ENCODE data around the gene SEMA3B.

The SEMA3B gene

DNA sequence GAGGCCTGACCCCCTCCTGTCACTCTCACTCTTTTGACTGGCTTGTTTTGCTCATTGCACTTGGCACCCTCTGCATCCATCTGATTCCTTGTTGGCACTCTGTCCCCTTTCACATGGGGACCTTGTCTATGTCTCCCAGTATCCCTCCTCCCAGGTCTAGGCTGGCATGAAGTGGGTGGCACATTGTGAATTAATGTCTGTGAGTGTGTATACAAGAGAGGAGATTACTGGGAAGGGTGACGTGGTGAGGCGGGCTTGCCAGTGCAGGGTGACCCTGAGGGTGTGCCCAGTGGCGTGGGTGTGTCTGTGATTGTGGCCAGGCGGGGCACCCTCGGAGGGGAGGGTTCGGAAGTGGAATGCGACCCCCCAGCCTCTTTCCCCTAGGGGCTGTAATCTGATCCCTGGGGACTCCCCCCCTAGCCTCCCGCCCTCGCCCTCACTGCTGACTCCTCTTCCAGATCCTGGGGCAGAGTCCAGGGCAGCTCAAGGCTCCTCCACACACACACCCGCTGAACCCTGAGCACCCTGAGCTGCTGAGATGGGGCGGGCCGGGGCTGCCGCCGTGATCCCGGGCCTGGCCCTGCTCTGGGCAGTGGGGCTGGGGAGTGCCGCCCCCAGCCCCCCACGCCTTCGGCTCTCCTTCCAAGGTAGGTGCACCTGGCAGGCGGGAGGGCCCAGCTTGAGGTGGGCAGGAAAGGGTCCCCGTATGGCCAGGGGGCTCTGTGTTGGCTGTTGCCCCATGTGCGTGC, at the start of gene SEMA3B:
Gene SEMA3B, plus strand, starts transcription at position 445 of the 749 bp plus-strand sequence. Its CDS starts 94 bp downstream, at position 539.
- TF ChIP-seq, protein P1, sequence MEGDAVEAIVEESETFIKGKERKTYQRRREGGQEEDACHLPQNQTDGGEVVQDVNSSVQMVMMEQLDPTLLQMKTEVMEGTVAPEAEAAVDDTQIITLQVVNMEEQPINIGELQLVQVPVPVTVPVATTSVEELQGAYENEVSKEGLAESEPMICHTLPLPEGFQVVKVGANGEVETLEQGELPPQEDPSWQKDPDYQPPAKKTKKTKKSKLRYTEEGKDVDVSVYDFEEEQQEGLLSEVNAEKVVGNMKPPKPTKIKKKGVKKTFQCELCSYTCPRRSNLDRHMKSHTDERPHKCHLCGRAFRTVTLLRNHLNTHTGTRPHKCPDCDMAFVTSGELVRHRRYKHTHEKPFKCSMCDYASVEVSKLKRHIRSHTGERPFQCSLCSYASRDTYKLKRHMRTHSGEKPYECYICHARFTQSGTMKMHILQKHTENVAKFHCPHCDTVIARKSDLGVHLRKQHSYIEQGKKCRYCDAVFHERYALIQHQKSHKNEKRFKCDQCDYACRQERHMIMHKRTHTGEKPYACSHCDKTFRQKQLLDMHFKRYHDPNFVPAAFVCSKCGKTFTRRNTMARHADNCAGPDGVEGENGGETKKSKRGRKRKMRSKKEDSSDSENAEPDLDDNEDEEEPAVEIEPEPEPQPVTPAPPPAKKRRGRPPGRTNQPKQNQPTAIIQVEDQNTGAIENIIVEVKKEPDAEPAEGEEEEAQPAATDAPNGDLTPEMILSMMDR (IDR thresholded peaks at IDR 0.05; ENCODE audit: low read length, missing control alignments) = no peak
- DNase-seq (ENCODE audit: low read depth) = no peak
- no peak within 1 kb of the TSS for H3K4me3 ChIP-seq (replicated peaks; ENCODE audit: low read depth, low read length)

DNA sequence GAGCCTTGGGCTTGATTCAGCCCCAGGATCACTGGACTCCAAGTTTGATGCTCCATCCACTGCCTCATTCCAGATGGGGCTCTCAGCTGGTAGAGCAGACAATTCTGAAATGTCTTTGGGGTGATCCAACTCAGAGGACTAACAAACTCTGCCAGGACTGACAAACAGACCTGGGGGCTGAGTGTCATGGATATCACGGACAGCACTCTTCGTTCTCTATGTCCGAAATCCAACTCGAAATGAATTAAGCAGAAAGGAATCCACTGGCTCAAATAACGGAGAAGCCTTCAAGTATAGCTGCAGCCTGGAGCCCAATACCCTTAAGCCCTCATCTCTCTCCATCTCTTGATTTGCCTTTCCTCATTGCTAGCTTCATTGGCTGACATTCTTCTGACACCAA, 49.7 kb upstream of the SEMA3B start:
- no peak for DNase-seq (ENCODE audit: low read depth)
- no peak overlapping the region for H3K4me3 ChIP-seq (replicated peaks; ENCODE audit: low read depth, low read length)
- TF ChIP-seq, protein P1 (IDR thresholded peaks at IDR 0.05; ENCODE audit: low read length, missing control alignments) = no peak

DNA sequence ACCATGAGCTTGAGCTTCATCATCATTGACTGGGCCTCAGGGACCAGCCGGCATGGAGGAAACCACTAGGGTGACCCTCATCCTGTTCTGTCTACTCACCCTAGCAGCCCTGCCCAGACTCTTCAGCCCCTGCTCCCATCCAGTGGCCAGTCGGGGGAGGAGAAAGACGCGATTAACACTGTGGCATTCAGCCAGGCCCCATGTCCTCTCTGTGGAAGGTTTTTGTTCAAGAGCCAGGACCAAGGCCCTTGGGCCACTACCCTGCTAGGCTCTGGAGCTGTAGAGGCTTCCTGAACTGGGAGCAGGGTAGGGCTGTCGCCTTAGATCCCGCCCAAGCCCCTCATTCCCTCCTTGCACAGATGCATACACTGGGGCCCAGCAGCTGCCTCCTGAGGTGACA, 48.8 kb upstream of the SEMA3B start:
- TF ChIP-seq, protein P1 (IDR thresholded peaks at IDR 0.05; ENCODE audit: low read length, missing control alignments) = no peak
- DNase-seq (ENCODE audit: low read depth) = no peak
- no peak overlapping the region for H3K4me3 ChIP-seq (replicated peaks; ENCODE audit: low read depth, low read length)

DNA sequence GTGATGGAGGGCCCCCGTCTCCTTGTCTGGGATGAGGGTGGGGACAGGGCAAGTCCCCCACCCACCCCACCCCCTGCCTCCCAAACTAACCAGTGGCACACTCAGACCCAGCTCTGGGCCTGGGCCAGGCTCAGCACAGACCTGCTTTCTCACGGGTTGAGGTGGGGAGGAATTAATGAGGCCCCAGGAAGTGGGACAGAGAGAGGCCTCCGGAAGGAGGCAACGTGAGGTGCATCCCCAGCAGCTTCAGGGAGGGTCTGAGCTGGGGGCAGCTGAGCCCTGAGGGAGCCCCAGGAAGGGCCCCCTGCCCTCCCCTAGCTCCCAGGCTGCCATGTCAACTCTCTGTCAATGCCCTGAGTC, 47.9 kb upstream of the SEMA3B start:
- TF ChIP-seq, protein P1 (IDR thresholded peaks at IDR 0.05; ENCODE audit: low read length, missing control alignments) = no peak
- no peak for DNase-seq (ENCODE audit: low read depth)
- H3K4me3 ChIP-seq (replicated peaks; ENCODE audit: low read depth, low read length) = no peak overlapping the region

- H3K4me3 ChIP-seq (replicated peaks; ENCODE audit: low read depth, low read length) = no peak overlapping the region
- DNase-seq (ENCODE audit: low read depth) = no peak
- TF ChIP-seq, protein P1 (IDR thresholded peaks at IDR 0.05; ENCODE audit: low read length, missing control alignments) = no peak
Observed at GRCh38 chr3:50221411-50222168, 47.4 kb upstream of the SEMA3B start.

- TF ChIP-seq, protein P1 (IDR thresholded peaks at IDR 0.05; ENCODE audit: low read length, missing control alignments) = no peak
- no peak for DNase-seq (ENCODE audit: low read depth)
- H3K4me3 ChIP-seq (replicated peaks; ENCODE audit: low read depth, low read length) = no peak overlapping the region
Observed at GRCh38 chr3:50222169-50222528, 46.8 kb upstream of the SEMA3B start.
